HepG2 (cell line): ENCODE measurements around the gene LGALS1. TPM values are rescaled to one million over a fixed set of nuclear protein-coding genes. Genes with fewer than 3 reads are reported as not detected.

Experiments
- ATAC-seq: fragments of 200-7000 bp; cut with Tn5 transposase; 3 replicates; pipeline ENCODE4 v1.9.1; 2020; ENCODE audit warnings: mild to moderate bottlenecking, moderate library complexity
- BruUV-seq: library from RNA; stranded (reverse); fragments of 400-500 nt; replicated peaks from 2 replicates; lab custom pipeline; 2021; lab: Mats Ljungman, UMichigan
- CTCF ChIA-PET: fragments of 300-600 bp; formaldehyde crosslinking; extraction: SDS; loops from one replicate; lab custom pipeline; 2021; ENCODE audit warnings: low total read pairs, inconsistent platforms, low intra/inter-chr PET ratio; lab: Yijun Ruan, JAX
- POLR2A ChIA-PET: fragments of 350-600 bp; sonication (Branson Sonifier 250); formaldehyde crosslinking; loops from one replicate; lab custom pipeline; 2020; ENCODE audit warnings: antibody characterized with exemption, inconsistent platforms; lab: Yijun Ruan, JAX
- DNase-seq: peaks from one replicate; pipeline ENCODE4 v3.0.0-alpha.2; 2015; ENCODE audit warnings: low spot score
- FAIRE-seq: peaks from 3 replicates; lab custom pipeline; 2011; peaks lifted over from hg19 to GRCh38; lab: Jason Lieb, UNC
- H2AFZ ChIP-seq: one replicate; pipeline ENCODE4 v1.6.1; 2011; ENCODE audit warnings: low read length, inconsistent platforms
- H3K27ac ChIP-seq: fragments of 300-600 bp; 3 replicates; pipeline ENCODE4 v1.8.0; 2011; ENCODE audit warnings: mixed run types, mild to moderate bottlenecking, mixed read lengths, low read length, inconsistent platforms; ENCODE audit not compliant: insufficient read depth; ENCODE audit errors: extremely low read length
- H3K27me3 ChIP-seq, 2 experiments: fragments of 200-600 bp in 1 of 2; 2 replicates in 1 of 2; 3 replicates in 1 of 2; pipeline versions ENCODE4 v1.6.0 to v1.8.0; 2011; ENCODE audit warnings: low read length in 2 of 2, mild to moderate bottlenecking in 2 of 2, moderate library complexity in 2 of 2, inconsistent platforms in 1 of 2; ENCODE audit not compliant: insufficient read depth in 2 of 2, control insufficient read depth in 1 of 2
- H3K36me3 ChIP-seq, 2 experiments: fragments of 200-600 bp in 1 of 2; replicated peaks in 1 of 2; 2 replicates in 1 of 2; 3 replicates in 1 of 2; pipeline versions ENCODE4 v1.5.1 to v1.8.0; 2011; ENCODE audit warnings: low read length in 2 of 2, inconsistent platforms in 1 of 2; ENCODE audit not compliant: insufficient read depth in 2 of 2, control insufficient read depth in 1 of 2
- H3K4me1 ChIP-seq: 2 replicates; pipeline ENCODE4 v1.5.1; 2012; ENCODE audit warnings: low read length, inconsistent platforms; ENCODE audit not compliant: insufficient read depth
- H3K4me2 ChIP-seq: 2 replicates; pipeline ENCODE4 v1.6.0; 2011; ENCODE audit warnings: low read depth, low read length, inconsistent platforms
- H3K4me3 ChIP-seq, 3 experiments: fragments of 200-600 bp in 1 of 3; sonication (generic), shearing (Covaris generic) in 1 of 3; replicated peaks in 1 of 3; 2 replicates each; pipeline ENCODE4 v1.5.1; 2011 to 2016; ENCODE audit warnings: low read length in 3 of 3, inconsistent platforms in 2 of 3, low read depth in 2 of 3, mild to moderate bottlenecking in 2 of 3, control low read depth in 1 of 3, mixed read lengths in 1 of 3; ENCODE audit not compliant: insufficient read depth in 1 of 3
- H3K79me2 ChIP-seq: one replicate; pipeline ENCODE4 v1.6.1; 2011; ENCODE audit warnings: low read length, inconsistent platforms; ENCODE audit not compliant: insufficient read depth
- H3K9ac ChIP-seq: 2 replicates; pipeline ENCODE4 v1.6.0; 2011; ENCODE audit warnings: mild to moderate bottlenecking, low read depth, low read length, inconsistent platforms; ENCODE audit not compliant: insufficient read depth
- H3K9me3 ChIP-seq: 2 replicates; pipeline ENCODE4 v1.5.1; 2012; ENCODE audit warnings: mild to moderate bottlenecking, low read length
- H4K20me1 ChIP-seq: 2 replicates; pipeline ENCODE4 v1.6.0; 2011; ENCODE audit warnings: inconsistent platforms, mild to moderate bottlenecking, low read length, moderate library complexity; ENCODE audit not compliant: insufficient read depth
- BHLHE40 ChIP-seq: IDR thresholded peaks from 2 replicates; pipeline ENCODE4 v1.6.1; 2011; ENCODE audit warnings: low read length, improper control_type of control experiment
- CENPT ChIP-seq: sonication (generic); formaldehyde crosslinking; IDR thresholded peaks from 2 replicates; pipeline ENCODE4 v1.8.0; 2022; ENCODE audit warnings: low read depth, mild to moderate bottlenecking, moderate library complexity, missing genetic modification reagents
- RCOR2 ChIP-seq: IDR thresholded peaks from 2 replicates; pipeline ENCODE4 v1.6.1; 2016; ENCODE audit warnings: missing biosample characterization, missing genetic modification reagents
- SATB2 ChIP-seq: sonication (generic); formaldehyde crosslinking; IDR thresholded peaks from 2 replicates; pipeline ENCODE4 v1.5.0; 2020; ENCODE audit warnings: missing genetic modification reagents
- SP2 ChIP-seq: sonication (generic); formaldehyde crosslinking; IDR thresholded peaks from 2 replicates; pipeline ENCODE4 v1.5.1; 2020; ENCODE audit warnings: mild to moderate bottlenecking, missing genetic modification reagents
- STAT5B ChIP-seq: sonication (generic); formaldehyde crosslinking; IDR thresholded peaks from 2 replicates; pipeline ENCODE4 v1.4.0; 2020; ENCODE audit warnings: missing genetic modification reagents
- ZMYM4 ChIP-seq: sonication (generic); formaldehyde crosslinking; IDR thresholded peaks from 2 replicates; pipeline ENCODE4 v1.8.1; 2023; ENCODE audit warnings: mild to moderate bottlenecking, missing genetic modification reagents
- ZNF326 ChIP-seq: sonication (generic); formaldehyde crosslinking; IDR thresholded peaks from 2 replicates; pipeline ENCODE4 v1.4.0; 2020; ENCODE audit warnings: missing genetic modification reagents, borderline replicate concordance
- WGBS: methylation state at CpG from one replicate; pipeline ENCODE4 v1.1.6; 2017; ENCODE audit warnings: low lambda C conversion rate; 5-methylcytosine and 5-hydroxymethylcytosine counted together
- in situ Hi-C: cut with HindIII; loops from 2 replicates; pipeline ENCODE4 v1.10.0; 2017; ENCODE audit warnings: low pct_unique_long_range_greater_than_20kb; ENCODE audit not compliant: extremely low pct_ligation_motif_present
- intact Hi-C: fragments of 100-400 bp; cut with micrococcal nuclease; formaldehyde crosslinking; loops from one replicate; pipeline ENCODE4 v1.10.0; 2022; ENCODE audit not compliant: unreplicated experiment
- polyA plus RNA-seq, 8 experiments: library from polyadenylated mRNA; depleted of rRNA in 3 of 8; stranded (reverse) in 7 of 8; unstranded in 1 of 8; fragments of >200 nt; fragmentation: Illumina TruSeq in 4 of 8; extraction: Trizol in 4 of 8; gene quantifications; 2 replicates each; pipeline versions ENCODE4 v1.2.1 to v1.2.3, GENCODE V29; 2011 to 2016; ENCODE audit warnings: low read depth in 4 of 8, missing spikeins in 1 of 8, mixed read lengths in 1 of 8; ENCODE audit not compliant: insufficient read depth in 1 of 8
- total RNA-seq, 5 experiments: library from RNA; depleted of rRNA; stranded (reverse); fragments of >200 nt; fragmentation: Illumina TruSeq; extraction: Trizol; gene quantifications; 2 replicates each; pipeline ENCODE4 v1.2.3, GENCODE V29; 2016; ENCODE audit warnings: low read depth in 1 of 5
- TF ChIP-seq, protein P1 (sequence below): sonication (generic); formaldehyde crosslinking; conservative IDR thresholded peaks from 2 replicates; pipeline ENCODE4 v1.4.0; 2020; ENCODE audit warnings: missing genetic modification reagents
- TF ChIP-seq, protein P2 (sequence below): IDR thresholded peaks from 2 replicates; pipeline ENCODE4 v1.6.1; 2016; ENCODE audit warnings: low read depth
- TF ChIP-seq, protein P3 (sequence below): sonication (generic); formaldehyde crosslinking; IDR thresholded peaks from 2 replicates; pipeline ENCODE4 v1.4.0; 2020; ENCODE audit warnings: missing genetic modification reagents, borderline replicate concordance
- TF ChIP-seq, protein P4 (sequence below): sonication (generic); formaldehyde crosslinking; IDR thresholded peaks from 2 replicates; pipeline ENCODE4 v1.4.0; 2020; ENCODE audit warnings: missing genetic modification reagents

The LGALS1 gene
- total and polyA plus RNA-seq, 2 of the 13 experiments (the other 11 are each of a cell fraction or from before 2014, with no cell fraction given) = 103 to 858 TPM

DNA sequence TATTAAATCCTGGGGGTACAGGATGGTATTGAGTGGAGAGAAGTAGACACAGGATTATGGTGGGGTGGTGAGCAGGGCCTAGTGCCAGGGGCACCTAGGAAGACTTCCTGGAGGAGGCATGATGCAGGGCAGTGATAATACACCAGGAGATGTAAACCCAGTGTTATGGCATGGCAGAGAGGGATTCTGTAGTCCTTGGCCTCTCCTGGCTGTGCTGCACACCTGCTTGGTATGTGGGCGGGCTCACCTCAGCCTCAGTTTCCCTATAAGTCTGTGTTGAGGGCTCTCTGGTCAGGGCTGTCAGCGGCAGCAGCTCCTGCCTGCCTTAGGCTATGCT lies 14.8 kb upstream of the LGALS1 start:
- intact Hi-C loops = loop anchor here (1.0 kb wide), 2 partner anchors 17 to 21 kb away; no protein-coding TSS in a partner anchor
- peak overlapping the region; percentile 94 for H3K4me2 ChIP-seq
- no TSS peak for BruUV-seq
- POLR2A ChIA-PET = interaction anchor here (0.8 to 11.2 kb wide), 15 partner anchors 12 to 149 kb away, joined by 3 to 242 read pairs (median 5); partner anchors contain the start of genes GCAT, GGA1, LGALS1 and NOL12
- no peaks in the 10 kb centered on the region; a peak in 1 of 5 replicates for H3K27me3 ChIP-seq
- peaks cover 52% of the 10 kb centered on the region for H4K20me1 ChIP-seq
- in situ Hi-C loops = no loop called here
- no peak for DNase-seq
- FAIRE-seq = no peak
- peaks cover 65% of the 10 kb centered on the region for H3K79me2 ChIP-seq
- peaks cover 64% of the 10 kb centered on the region for H3K4me1 ChIP-seq
- H3K9ac ChIP-seq = peak overlapping the region; percentile 92
- no peaks in the 10 kb centered on the region for H3K9me3 ChIP-seq
- CTCF ChIA-PET = interaction anchor here (1.8 to 1.9 kb wide), 2 partner anchors 20 to 21 kb away, joined by 3 to 7 read pairs; no protein-coding TSS in a partner anchor
- TF ChIP-seq SATB2 (CRISPR knock-in tag) (no peak), ZMYM4 (CRISPR knock-in tag) (no peak), RCOR2 (CRISPR knock-in tag) (no peak), SP2 (CRISPR knock-in tag) (no peak), BHLHE40 (no peak), CENPT (CRISPR knock-in tag) (no peak), STAT5B (no peak), ZNF326 (CRISPR knock-in tag) (no peak)
- TF ChIP-seq, protein P1, sequence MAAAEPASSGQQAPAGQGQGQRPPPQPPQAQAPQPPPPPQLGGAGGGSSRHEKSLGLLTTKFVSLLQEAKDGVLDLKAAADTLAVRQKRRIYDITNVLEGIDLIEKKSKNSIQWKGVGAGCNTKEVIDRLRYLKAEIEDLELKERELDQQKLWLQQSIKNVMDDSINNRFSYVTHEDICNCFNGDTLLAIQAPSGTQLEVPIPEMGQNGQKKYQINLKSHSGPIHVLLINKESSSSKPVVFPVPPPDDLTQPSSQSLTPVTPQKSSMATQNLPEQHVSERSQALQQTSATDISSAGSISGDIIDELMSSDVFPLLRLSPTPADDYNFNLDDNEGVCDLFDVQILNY (CRISPR knock-in tag) = no peak
- TF ChIP-seq, protein P2, sequence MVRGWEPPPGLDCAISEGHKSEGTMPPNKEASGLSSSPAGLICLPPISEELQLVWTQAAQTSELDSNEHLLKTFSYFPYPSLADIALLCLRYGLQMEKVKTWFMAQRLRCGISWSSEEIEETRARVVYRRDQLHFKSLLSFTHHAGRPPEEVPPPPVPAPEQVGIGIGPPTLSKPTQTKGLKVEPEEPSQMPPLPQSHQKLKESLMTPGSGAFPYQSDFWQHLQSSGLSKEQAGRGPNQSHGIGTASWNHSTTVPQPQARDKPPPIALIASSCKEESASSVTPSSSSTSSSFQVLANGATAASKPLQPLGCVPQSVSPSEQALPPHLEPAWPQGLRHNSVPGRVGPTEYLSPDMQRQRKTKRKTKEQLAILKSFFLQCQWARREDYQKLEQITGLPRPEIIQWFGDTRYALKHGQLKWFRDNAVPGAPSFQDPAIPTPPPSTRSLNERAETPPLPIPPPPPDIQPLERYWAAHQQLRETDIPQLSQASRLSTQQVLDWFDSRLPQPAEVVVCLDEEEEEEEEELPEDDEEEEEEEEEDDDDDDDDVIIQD = no peak
- TF ChIP-seq, protein P3, sequence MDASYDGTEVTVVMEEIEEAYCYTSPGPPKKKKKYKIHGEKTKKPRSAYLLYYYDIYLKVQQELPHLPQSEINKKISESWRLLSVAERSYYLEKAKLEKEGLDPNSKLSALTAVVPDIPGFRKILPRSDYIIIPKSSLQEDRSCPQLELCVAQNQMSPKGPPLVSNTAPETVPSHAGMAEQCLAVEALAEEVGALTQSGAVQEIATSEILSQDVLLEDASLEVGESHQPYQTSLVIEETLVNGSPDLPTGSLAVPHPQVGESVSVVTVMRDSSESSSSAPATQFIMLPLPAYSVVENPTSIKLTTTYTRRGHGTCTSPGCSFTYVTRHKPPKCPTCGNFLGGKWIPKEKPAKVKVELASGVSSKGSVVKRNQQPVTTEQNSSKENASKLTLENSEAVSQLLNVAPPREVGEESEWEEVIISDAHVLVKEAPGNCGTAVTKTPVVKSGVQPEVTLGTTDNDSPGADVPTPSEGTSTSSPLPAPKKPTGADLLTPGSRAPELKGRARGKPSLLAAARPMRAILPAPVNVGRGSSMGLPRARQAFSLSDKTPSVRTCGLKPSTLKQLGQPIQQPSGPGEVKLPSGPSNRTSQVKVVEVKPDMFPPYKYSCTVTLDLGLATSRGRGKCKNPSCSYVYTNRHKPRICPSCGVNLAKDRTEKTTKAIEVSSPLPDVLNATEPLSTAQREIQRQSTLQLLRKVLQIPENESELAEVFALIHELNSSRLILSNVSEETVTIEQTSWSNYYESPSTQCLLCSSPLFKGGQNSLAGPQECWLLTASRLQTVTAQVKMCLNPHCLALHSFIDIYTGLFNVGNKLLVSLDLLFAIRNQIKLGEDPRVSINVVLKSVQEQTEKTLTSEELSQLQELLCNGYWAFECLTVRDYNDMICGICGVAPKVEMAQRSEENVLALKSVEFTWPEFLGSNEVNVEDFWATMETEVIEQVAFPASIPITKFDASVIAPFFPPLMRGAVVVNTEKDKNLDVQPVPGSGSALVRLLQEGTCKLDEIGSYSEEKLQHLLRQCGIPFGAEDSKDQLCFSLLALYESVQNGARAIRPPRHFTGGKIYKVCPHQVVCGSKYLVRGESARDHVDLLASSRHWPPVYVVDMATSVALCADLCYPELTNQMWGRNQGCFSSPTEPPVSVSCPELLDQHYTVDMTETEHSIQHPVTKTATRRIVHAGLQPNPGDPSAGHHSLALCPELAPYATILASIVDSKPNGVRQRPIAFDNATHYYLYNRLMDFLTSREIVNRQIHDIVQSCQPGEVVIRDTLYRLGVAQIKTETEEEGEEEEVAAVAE (CRISPR knock-in tag) = 0 out of 2 replicates have a peak, but pooled peaks have one; percentile 5
- TF ChIP-seq, protein P4, sequence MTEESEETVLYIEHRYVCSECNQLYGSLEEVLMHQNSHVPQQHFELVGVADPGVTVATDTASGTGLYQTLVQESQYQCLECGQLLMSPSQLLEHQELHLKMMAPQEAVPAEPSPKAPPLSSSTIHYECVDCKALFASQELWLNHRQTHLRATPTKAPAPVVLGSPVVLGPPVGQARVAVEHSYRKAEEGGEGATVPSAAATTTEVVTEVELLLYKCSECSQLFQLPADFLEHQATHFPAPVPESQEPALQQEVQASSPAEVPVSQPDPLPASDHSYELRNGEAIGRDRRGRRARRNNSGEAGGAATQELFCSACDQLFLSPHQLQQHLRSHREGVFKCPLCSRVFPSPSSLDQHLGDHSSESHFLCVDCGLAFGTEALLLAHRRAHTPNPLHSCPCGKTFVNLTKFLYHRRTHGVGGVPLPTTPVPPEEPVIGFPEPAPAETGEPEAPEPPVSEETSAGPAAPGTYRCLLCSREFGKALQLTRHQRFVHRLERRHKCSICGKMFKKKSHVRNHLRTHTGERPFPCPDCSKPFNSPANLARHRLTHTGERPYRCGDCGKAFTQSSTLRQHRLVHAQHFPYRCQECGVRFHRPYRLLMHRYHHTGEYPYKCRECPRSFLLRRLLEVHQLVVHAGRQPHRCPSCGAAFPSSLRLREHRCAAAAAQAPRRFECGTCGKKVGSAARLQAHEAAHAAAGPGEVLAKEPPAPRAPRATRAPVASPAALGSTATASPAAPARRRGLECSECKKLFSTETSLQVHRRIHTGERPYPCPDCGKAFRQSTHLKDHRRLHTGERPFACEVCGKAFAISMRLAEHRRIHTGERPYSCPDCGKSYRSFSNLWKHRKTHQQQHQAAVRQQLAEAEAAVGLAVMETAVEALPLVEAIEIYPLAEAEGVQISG (CRISPR knock-in tag) = 0 out of 2 replicates have a peak, but pooled peaks have one; percentile 1
- peak overlapping the region; percentile 75 to 97 (median 94) for H3K4me3 ChIP-seq
- WGBS = no CpG with 5 or more reads among the region's 2 CpGs
- ATAC-seq = no peak
- H2AFZ ChIP-seq = no peak overlapping the region
- H3K27ac ChIP-seq = peak overlapping the region; percentile 93
- H3K36me3 ChIP-seq = peaks cover 9 to 16% of the 10 kb centered on the region in 2 experiments
